WTC11 (cell line): ENCODE measurements around the gene TEX52. TPM values are rescaled to one million over a fixed set of nuclear protein-coding genes. Genes with fewer than 3 reads are reported as not detected.

ENCODE experiments used
- ATAC-seq: fragments of 200-7000 bp; cut with Tn5 transposase; 2 replicates; pipeline ENCODE4 v1.10.0; 2021; ENCODE audit warnings: mild to moderate bottlenecking, moderate library complexity
- Bru-seq: library from RNA; stranded (reverse); fragments of 400-500 nt; gene quantifications from one replicate; lab custom pipeline; 2021; lab: Mats Ljungman, UMichigan
- CTCF ChIA-PET: fragments of 300-600 bp; sonication (Branson Sonifier 250); formaldehyde crosslinking; loops from one replicate; lab custom pipeline; 2021; ENCODE audit warnings: antibody characterized with exemption; lab: Charles Lee
- POLR2A ChIA-PET: fragments of 350-600 bp; sonication (Branson Sonifier 250); formaldehyde crosslinking; loops from one replicate; lab custom pipeline; 2021; ENCODE audit warnings: antibody characterized with exemption; lab: Charles Lee
- DNase-seq: peaks from one replicate; pipeline ENCODE4 v3.0.0; 2021; ENCODE audit warnings: low spot score
- H3K27ac Mint-ChIP-seq: 2 replicates; pipeline ENCODE4 v1.8.0; 2021; ENCODE audit warnings: mixed read lengths
- H3K27me3 Mint-ChIP-seq: 2 replicates; pipeline ENCODE4 v1.8.0; 2021; ENCODE audit warnings: low read depth, mild to moderate bottlenecking, moderate library complexity, mixed read lengths
- H3K36me3 Mint-ChIP-seq: 2 replicates; pipeline ENCODE4 v1.8.0; 2021; ENCODE audit warnings: mixed read lengths
- H3K4me1 Mint-ChIP-seq: 2 replicates; pipeline ENCODE4 v1.8.0; 2022; ENCODE audit warnings: mixed read lengths
- H3K4me3 Mint-ChIP-seq: 2 replicates; pipeline ENCODE4 v1.8.0; 2021; ENCODE audit warnings: mild to moderate bottlenecking, moderate library complexity, mixed read lengths
- H3K9me3 Mint-ChIP-seq: 2 replicates; pipeline ENCODE4 v1.8.0; 2021; ENCODE audit warnings: mixed read lengths
- CREB1 ChIP-seq: sonication (generic); formaldehyde crosslinking; IDR thresholded peaks from 2 replicates; pipeline ENCODE4 v1.8.0; 2023; ENCODE audit warnings: mild to moderate bottlenecking, missing genetic modification reagents
- ELF4 ChIP-seq: sonication (generic); formaldehyde crosslinking; IDR thresholded peaks from 2 replicates; pipeline ENCODE4 v1.8.1; 2022; ENCODE audit warnings: low read depth, mild to moderate bottlenecking, moderate library complexity, missing genetic modification reagents
- EMX1 ChIP-seq: fragments of 250-450 bp; sonication (Bioruptor Pico); IDR thresholded peaks from 2 replicates; pipeline ENCODE4 v1.8.0; 2021; ENCODE audit warnings: mild to moderate bottlenecking
- ESRRA ChIP-seq: sonication (generic); formaldehyde crosslinking; IDR thresholded peaks from 2 replicates; pipeline ENCODE4 v1.8.1; 2022; ENCODE audit warnings: mild to moderate bottlenecking, missing genetic modification reagents, borderline replicate concordance
- KAT7 ChIP-seq: sonication (generic); formaldehyde crosslinking; IDR thresholded peaks from 2 replicates; pipeline ENCODE4 v1.8.1; 2023; ENCODE audit warnings: missing genetic modification reagents, mild to moderate bottlenecking, borderline replicate concordance
- MXD4 ChIP-seq: fragments of 250-450 bp; sonication (Bioruptor Pico); IDR thresholded peaks from 2 replicates; pipeline ENCODE4 v1.8.0; 2021; ENCODE audit warnings: mild to moderate bottlenecking, moderate library complexity, borderline replicate concordance
- PRRX2 ChIP-seq: fragments of 250-450 bp; sonication (Bioruptor Pico); IDR thresholded peaks from 2 replicates; pipeline ENCODE4 v1.8.0; 2021; ENCODE audit warnings: mild to moderate bottlenecking
- RORB ChIP-seq: fragments of 250-450 bp; sonication (Bioruptor Pico); IDR thresholded peaks from 2 replicates; pipeline ENCODE4 v1.9.0; 2021; ENCODE audit warnings: mild to moderate bottlenecking
- TEAD4 ChIP-seq: sonication (generic); formaldehyde crosslinking; IDR thresholded peaks from 2 replicates; pipeline ENCODE4 v1.8.0; 2022; ENCODE audit warnings: mild to moderate bottlenecking, missing genetic modification reagents
- ZBTB21 ChIP-seq: sonication (generic); formaldehyde crosslinking; IDR thresholded peaks from 2 replicates; pipeline ENCODE4 v1.8.1; 2023; ENCODE audit warnings: mild to moderate bottlenecking, missing genetic modification reagents, borderline replicate concordance
- ZNF121 ChIP-seq: sonication (generic); formaldehyde crosslinking; IDR thresholded peaks from 2 replicates; pipeline ENCODE4 v1.8.0; 2023; ENCODE audit warnings: missing genetic modification reagents
- ZNF219 ChIP-seq: sonication (generic); formaldehyde crosslinking; IDR thresholded peaks from 2 replicates; pipeline ENCODE4 v1.8.0; 2023; ENCODE audit warnings: missing genetic modification reagents, mild to moderate bottlenecking, borderline replicate concordance
- ZNF263 ChIP-seq: sonication (generic); formaldehyde crosslinking; IDR thresholded peaks from 2 replicates; pipeline ENCODE4 v1.8.1; 2022; ENCODE audit warnings: low read depth, mild to moderate bottlenecking, moderate library complexity, missing genetic modification reagents
- ZNF317 ChIP-seq: sonication (generic); formaldehyde crosslinking; IDR thresholded peaks from 2 replicates; pipeline ENCODE4 v1.8.1; 2023; ENCODE audit warnings: low read depth, mild to moderate bottlenecking, moderate library complexity, missing genetic modification reagents, borderline replicate concordance
- ZNF396 ChIP-seq: fragments of 250-450 bp; sonication (Bioruptor Pico); IDR thresholded peaks from 2 replicates; pipeline ENCODE4 v1.8.0; 2021; ENCODE audit warnings: mild to moderate bottlenecking, moderate library complexity, borderline replicate concordance
- long read RNA-seq, 3 experiments: library from RNA in 1 of 3; library from capped mRNA in 1 of 3; library from polyadenylated mRNA in 1 of 3; unstranded in 2 of 3; stranded (forward) in 1 of 3; transcript quantifications; one replicate each; pipeline ENCODE4 v2.0.0, GENCODE V29; 2021
- total RNA-seq: library from RNA; stranded (reverse); gene quantifications from 3 replicates; pipeline ENCODE4 v1.2.3, GENCODE V29; 2021
- TF ChIP-seq, protein P1 (sequence below): sonication (generic); formaldehyde crosslinking; IDR thresholded peaks from 2 replicates; pipeline ENCODE4 v1.8.1; 2022; ENCODE audit warnings: low read depth, missing genetic modification reagents, borderline replicate concordance
- TF ChIP-seq, protein P2 (sequence below): fragments of 250-450 bp; sonication (Bioruptor Pico); IDR thresholded peaks from 2 replicates; pipeline ENCODE4 v1.9.0; 2021; ENCODE audit warnings: mild to moderate bottlenecking
- TF ChIP-seq, protein P3 (sequence below): sonication (generic); formaldehyde crosslinking; IDR thresholded peaks from 2 replicates; pipeline ENCODE4 v1.8.1; 2022; ENCODE audit warnings: low read depth, mild to moderate bottlenecking, moderate library complexity, missing genetic modification reagents, borderline replicate concordance
- TF ChIP-seq, protein P4 (sequence below): sonication (generic); formaldehyde crosslinking; IDR thresholded peaks from 2 replicates; pipeline ENCODE4 v1.8.0; 2022; ENCODE audit warnings: mild to moderate bottlenecking, missing genetic modification reagents
- TF ChIP-seq, protein P5 (sequence below): sonication (generic); formaldehyde crosslinking; IDR thresholded peaks from 2 replicates; pipeline ENCODE4 v1.8.1; 2022; ENCODE audit warnings: mild to moderate bottlenecking, moderate library complexity, missing genetic modification reagents

TEX52 gene
- total RNA-seq (not detected in 3 replicates), Bru-seq, nascent RNA (percentile 11 among the genes with signal in this experiment)
- long read RNA-seq, experiment 1, result 0 reads
- long read RNA-seq, experiment 2, result 0 reads
- long read RNA-seq, experiment 3, result 0 reads

DNA sequence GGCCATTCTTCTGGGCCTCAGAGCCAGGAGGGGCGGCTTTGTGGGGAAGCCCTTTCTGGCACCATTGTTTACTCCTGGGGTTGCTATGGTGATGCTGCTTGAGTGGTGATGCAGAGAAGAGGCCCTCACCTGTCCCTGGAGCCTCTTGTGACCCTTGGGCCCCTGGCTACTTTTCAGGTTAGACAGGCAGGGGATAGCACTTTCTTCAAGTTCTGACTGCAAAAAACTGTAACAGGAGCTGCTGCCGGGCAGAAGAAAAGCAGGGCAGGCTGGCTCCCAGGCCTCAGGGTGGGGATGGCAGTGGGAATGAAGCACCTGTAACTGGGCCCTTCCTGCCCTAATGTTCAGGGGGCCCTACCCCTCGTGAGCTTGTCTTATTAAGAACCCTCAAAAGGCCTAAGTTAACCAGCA is at the start of gene TEX52:
TSS of gene TEX52 (minus strand) at position 19 of the 411 bp plus-strand sequence. CDS start at position 6, 13 bp downstream.
- H3K9me3 Mint-ChIP-seq, result no peaks in the 10 kb centered on the region
- H3K27ac Mint-ChIP-seq, result no peak within 1 kb of the TSS
- TF ChIP-seq, protein P1, sequence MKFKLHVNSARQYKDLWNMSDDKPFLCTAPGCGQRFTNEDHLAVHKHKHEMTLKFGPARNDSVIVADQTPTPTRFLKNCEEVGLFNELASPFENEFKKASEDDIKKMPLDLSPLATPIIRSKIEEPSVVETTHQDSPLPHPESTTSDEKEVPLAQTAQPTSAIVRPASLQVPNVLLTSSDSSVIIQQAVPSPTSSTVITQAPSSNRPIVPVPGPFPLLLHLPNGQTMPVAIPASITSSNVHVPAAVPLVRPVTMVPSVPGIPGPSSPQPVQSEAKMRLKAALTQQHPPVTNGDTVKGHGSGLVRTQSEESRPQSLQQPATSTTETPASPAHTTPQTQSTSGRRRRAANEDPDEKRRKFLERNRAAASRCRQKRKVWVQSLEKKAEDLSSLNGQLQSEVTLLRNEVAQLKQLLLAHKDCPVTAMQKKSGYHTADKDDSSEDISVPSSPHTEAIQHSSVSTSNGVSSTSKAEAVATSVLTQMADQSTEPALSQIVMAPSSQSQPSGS (CRISPR knock-in tag), result no peak
- no peak for TF ChIP-seq PRRX2 (CRISPR knock-in tag)
- TF ChIP-seq ZNF121 (CRISPR knock-in tag), result no peak
- TF ChIP-seq RORB (CRISPR knock-in tag), result no peak
- TF ChIP-seq ZNF317 (CRISPR knock-in tag), result no peak
- no peak for TF ChIP-seq EMX1 (CRISPR knock-in tag)
- TF ChIP-seq ZNF263, result no peak
- no peak for TF ChIP-seq ELF4 (CRISPR knock-in tag)
- ATAC-seq, result peak; percentile 55
- peak; percentile 51 for DNase-seq
- ChIA-PET POLR2A (interaction anchor here (1.1 kb wide), 1 partner anchor 20 kb away, joined by 4 read pairs; the partner anchor contains the start of genes FOXM1 and RHNO1), CTCF (interaction anchor here (0.8 to 4.2 kb wide), 4 partner anchors 11 to 184 kb away, joined by 3 to 24 read pairs (median 8); no protein-coding TSS in a partner anchor)
- no peak within 1 kb of the TSS for H3K4me3 Mint-ChIP-seq
- H3K4me1 Mint-ChIP-seq, result peaks cover 3% of the 10 kb centered on the region; the same call in 1 of the 2 replicates
- H3K36me3 Mint-ChIP-seq, result peaks cover 32% of the 10 kb centered on the region
- no peaks in the 10 kb centered on the region; the same call in 1 of the 2 replicates for H3K27me3 Mint-ChIP-seq

DNA sequence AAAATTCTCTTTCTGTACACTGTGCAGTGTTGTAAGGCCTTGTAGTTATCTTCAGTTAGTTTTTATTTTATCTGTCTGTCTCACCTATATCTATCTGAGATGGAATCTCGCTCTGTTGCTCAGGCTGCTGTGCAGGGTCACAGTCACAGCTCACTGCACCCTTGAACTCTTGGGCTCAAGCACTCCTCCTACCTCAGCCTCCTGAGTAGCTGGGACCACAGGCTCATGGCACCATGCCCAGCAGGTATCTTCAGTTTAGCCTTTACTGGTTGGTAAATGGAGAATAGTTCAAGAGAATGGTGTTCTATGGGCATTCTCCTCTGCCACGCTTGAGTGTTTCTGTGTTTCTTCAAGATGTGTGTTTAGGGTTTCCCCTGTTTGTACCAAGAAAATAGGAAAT is 47.4 kb upstream of the TEX52 start:
- no peaks in the 10 kb centered on the region for H3K27me3 Mint-ChIP-seq
- peaks cover 11% of the 10 kb centered on the region; the same call in 1 of the 2 replicates for H3K4me1 Mint-ChIP-seq
- TF ChIP-seq ZBTB21 (CRISPR knock-in tag), result no peak
- TF ChIP-seq MXD4 (CRISPR knock-in tag), result no peak
- no peak for TF ChIP-seq KAT7 (CRISPR knock-in tag)
- TF ChIP-seq ELF4 (CRISPR knock-in tag), result no peak
- TF ChIP-seq, protein P2, sequence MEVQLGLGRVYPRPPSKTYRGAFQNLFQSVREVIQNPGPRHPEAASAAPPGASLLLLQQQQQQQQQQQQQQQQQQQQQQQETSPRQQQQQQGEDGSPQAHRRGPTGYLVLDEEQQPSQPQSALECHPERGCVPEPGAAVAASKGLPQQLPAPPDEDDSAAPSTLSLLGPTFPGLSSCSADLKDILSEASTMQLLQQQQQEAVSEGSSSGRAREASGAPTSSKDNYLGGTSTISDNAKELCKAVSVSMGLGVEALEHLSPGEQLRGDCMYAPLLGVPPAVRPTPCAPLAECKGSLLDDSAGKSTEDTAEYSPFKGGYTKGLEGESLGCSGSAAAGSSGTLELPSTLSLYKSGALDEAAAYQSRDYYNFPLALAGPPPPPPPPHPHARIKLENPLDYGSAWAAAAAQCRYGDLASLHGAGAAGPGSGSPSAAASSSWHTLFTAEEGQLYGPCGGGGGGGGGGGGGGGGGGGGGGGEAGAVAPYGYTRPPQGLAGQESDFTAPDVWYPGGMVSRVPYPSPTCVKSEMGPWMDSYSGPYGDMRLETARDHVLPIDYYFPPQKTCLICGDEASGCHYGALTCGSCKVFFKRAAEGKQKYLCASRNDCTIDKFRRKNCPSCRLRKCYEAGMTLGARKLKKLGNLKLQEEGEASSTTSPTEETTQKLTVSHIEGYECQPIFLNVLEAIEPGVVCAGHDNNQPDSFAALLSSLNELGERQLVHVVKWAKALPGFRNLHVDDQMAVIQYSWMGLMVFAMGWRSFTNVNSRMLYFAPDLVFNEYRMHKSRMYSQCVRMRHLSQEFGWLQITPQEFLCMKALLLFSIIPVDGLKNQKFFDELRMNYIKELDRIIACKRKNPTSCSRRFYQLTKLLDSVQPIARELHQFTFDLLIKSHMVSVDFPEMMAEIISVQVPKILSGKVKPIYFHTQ (CRISPR knock-in tag), result no peak
- no peak for TF ChIP-seq CREB1 (CRISPR knock-in tag)
- TF ChIP-seq, protein P3, sequence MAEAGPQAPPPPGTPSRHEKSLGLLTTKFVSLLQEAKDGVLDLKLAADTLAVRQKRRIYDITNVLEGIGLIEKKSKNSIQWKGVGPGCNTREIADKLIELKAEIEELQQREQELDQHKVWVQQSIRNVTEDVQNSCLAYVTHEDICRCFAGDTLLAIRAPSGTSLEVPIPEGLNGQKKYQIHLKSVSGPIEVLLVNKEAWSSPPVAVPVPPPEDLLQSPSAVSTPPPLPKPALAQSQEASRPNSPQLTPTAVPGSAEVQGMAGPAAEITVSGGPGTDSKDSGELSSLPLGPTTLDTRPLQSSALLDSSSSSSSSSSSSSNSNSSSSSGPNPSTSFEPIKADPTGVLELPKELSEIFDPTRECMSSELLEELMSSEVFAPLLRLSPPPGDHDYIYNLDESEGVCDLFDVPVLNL (CRISPR knock-in tag), result no peak
- TF ChIP-seq ESRRA (CRISPR knock-in tag), result no peak
- ATAC-seq (no peak), DNase-seq (no peak)
- ChIA-PET CTCF (interaction anchor here (0.9 kb wide), 1 partner anchor 212 kb away, joined by 3 read pairs; no protein-coding TSS in a partner anchor), POLR2A (interaction anchor here (0.5 to 1.1 kb wide), 2 partner anchors 14 to 38 kb away, joined by 3 to 4 read pairs; partner anchors contain the start of gene TULP3)
- H3K36me3 Mint-ChIP-seq, result no peaks in the 10 kb centered on the region
- no peak overlapping the region for H3K4me3 Mint-ChIP-seq
- no peaks in the 10 kb centered on the region for H3K9me3 Mint-ChIP-seq
- H3K27ac Mint-ChIP-seq, result peak overlapping the region; percentile 38; the same call in 1 of the 2 replicates

DNA sequence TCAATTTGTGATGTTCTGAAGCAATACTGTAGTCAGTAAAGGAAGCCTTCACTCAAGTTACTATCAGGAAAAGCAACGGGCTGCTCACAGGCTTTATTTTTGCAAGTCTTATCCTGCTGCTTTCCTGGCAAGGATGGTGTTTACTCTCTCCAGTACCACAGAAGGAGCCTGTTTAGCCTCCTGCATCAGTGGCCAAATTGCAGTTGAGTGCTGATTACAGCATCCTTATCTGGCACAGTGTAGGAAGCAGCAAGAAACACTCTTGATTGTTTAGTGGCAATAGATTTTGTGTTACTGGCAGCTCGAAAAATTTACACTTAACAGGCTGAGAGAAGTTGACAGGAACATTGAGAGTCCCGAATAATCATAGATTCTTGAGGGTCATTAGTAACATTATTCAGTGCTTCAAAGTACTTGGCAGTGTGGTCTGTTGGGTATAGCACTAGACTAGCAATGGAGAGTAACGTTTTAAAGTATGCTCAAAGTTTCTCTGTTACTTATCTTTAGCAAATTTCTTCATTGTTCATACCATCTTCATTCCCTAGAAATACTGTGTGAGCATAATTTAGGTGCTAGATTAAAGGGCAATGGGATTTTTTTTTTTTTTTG is 45.5 kb upstream of the TEX52 start:
- Mint-ChIP-seq H3K27me3 (no peaks in the 10 kb centered on the region), H3K27ac (no peak overlapping the region; the same call in 1 of the 2 replicates), H3K4me3 (no peak overlapping the region), H3K4me1 (peaks cover 3% of the 10 kb centered on the region; the same call in 1 of the 2 replicates), H3K9me3 (no peaks in the 10 kb centered on the region), H3K36me3 (no peaks in the 10 kb centered on the region)
- DNase-seq, result no peak
- ATAC-seq, result no peak
- ChIA-PET POLR2A (no interaction called here), CTCF (no interaction called here)
- TF ChIP-seq, protein P4, sequence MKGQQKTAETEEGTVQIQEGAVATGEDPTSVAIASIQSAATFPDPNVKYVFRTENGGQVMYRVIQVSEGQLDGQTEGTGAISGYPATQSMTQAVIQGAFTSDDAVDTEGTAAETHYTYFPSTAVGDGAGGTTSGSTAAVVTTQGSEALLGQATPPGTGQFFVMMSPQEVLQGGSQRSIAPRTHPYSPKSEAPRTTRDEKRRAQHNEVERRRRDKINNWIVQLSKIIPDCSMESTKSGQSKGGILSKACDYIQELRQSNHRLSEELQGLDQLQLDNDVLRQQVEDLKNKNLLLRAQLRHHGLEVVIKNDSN (CRISPR knock-in tag), result no peak
- TF ChIP-seq ZNF219 (CRISPR knock-in tag) (no peak), TEAD4 (no peak), ZNF396 (no peak)
- TF ChIP-seq, protein P5, sequence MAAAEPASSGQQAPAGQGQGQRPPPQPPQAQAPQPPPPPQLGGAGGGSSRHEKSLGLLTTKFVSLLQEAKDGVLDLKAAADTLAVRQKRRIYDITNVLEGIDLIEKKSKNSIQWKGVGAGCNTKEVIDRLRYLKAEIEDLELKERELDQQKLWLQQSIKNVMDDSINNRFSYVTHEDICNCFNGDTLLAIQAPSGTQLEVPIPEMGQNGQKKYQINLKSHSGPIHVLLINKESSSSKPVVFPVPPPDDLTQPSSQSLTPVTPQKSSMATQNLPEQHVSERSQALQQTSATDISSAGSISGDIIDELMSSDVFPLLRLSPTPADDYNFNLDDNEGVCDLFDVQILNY (CRISPR knock-in tag), result no peak
